Thoracic aorta (tissue), 2 donors: Measurements from ENCODE around the gene LGR4. TPM values are rescaled to one million over a fixed set of nuclear protein-coding genes. Genes with fewer than 3 reads are reported as not detected.

Experiments used
- ATAC-seq: fragments of 150-250 bp; one replicate; pipeline ENCODE4 v1.8.0; 2017; ENCODE audit warnings: low read depth; ENCODE audit not compliant: insufficient number of reproducible peaks, low FRiP score
- DNase-seq: peaks from one replicate; pipeline ENCODE4 v3.0.0-alpha.2; 2020; ENCODE audit warnings: low spot score
- H3K27ac ChIP-seq, 2 donors: fragments of 200-600 bp; sonication (generic); 1 replicate in 1 of 2; 2 replicates in 1 of 2; pipeline ENCODE4 v1.5.1; 2016; ENCODE audit warnings: mild to moderate bottlenecking in 2 of 2, moderate library complexity in 2 of 2
- H3K27me3 ChIP-seq: fragments of 200-600 bp; sonication (generic); replicated peaks from 2 replicates; pipeline ENCODE4 v1.6.0; 2016; ENCODE audit warnings: mild to moderate bottlenecking; ENCODE audit not compliant: insufficient read depth
- H3K36me3 ChIP-seq: fragments of 200-600 bp; sonication (generic); one replicate; pipeline ENCODE4 v1.5.1; 2016
- H3K4me1 ChIP-seq, 2 donors: fragments of 200-600 bp; sonication (generic); 1 replicate in 1 of 2; 2 replicates in 1 of 2; pipeline versions ENCODE4 v1.5.1 to v1.6.0; 2016; ENCODE audit warnings: low read depth in 2 of 2, mild to moderate bottlenecking in 1 of 2; ENCODE audit not compliant: control insufficient read depth in 1 of 2
- H3K4me3 ChIP-seq: fragments of 200-600 bp; sonication (generic); 2 replicates; pipeline ENCODE4 v1.5.1; 2016; ENCODE audit warnings: mild to moderate bottlenecking
- H3K9me3 ChIP-seq: fragments of 200-600 bp; sonication (generic); 2 replicates; pipeline ENCODE4 v1.5.1; 2016
- CTCF ChIP-seq: fragments of 200-600 bp; sonication (generic); IDR thresholded peaks from one replicate; pipeline ENCODE4 v1.5.1; 2019; ENCODE audit warnings: antibody characterized with exemption
- total RNA-seq, 2 donors: library from RNA; depleted of rRNA; stranded (reverse); fragments of >200 nt; gene quantifications; one replicate each; pipeline versions ENCODE4 v1.1.0 to v1.2.3, GENCODE V29; 2016

Gene LGR4
- total RNA-seq, 2 donors from 2014 or later = 26.4 to 48.6 TPM

GRCh38 chr11:27458182-27458581 lies 14.4 kb downstream of the LGR4 start:
- Histone ChIP-seq H3K9me3 (no peaks in the 10 kb centered on the region), H3K4me1 (peaks cover 3 to 43% of the 10 kb centered on the region in 2 donors)
- no peak for TF ChIP-seq CTCF

DNA sequence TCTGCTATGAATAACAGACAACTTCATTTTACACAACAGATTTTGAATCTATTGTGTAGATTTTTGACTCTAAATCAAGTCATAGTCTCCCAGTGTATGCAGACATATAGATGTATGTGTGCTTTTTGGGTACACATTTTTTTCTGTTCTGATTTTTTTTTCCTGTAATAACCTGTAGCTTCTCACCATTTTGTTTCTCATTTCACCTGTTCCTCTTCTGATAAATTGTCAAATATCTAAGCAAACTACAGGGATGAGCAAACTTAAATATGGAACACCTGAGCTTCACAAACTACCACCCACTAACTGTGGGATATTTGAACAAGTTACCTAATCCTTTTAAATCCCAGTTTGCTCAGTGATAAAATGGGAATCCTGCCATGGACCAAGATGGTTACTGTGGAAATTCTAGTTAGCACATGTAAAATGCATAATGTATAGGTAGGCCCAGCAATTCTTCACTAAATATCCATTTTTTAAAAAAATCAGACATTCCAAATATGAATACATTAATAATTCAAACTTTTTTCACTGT lies 15.7 kb downstream of the LGR4 start:
- H3K9me3 ChIP-seq = no peaks in the 10 kb centered on the region
- DNase-seq (no peak), ATAC-seq (no peak)
- peak overlapping the region in 1 of 2 donors; percentile 4 for H3K27ac ChIP-seq
- no peak for TF ChIP-seq CTCF
- no peaks in the 10 kb centered on the region for H3K36me3 ChIP-seq
- no peaks in the 10 kb centered on the region for H3K27me3 ChIP-seq
- H3K4me3 ChIP-seq = no peak overlapping the region
- peaks cover 3 to 37% of the 10 kb centered on the region in 2 donors for H3K4me1 ChIP-seq

More at GRCh38 chr11:27458182-27458581, 14.4 kb downstream of the LGR4 start:
- DNase-seq (no peak), ATAC-seq (no peak)
- no peak overlapping the region for H3K4me3 ChIP-seq
- no peak overlapping the region for H3K27ac ChIP-seq
- no peaks in the 10 kb centered on the region for H3K36me3 ChIP-seq
- H3K27me3 ChIP-seq = no peaks in the 10 kb centered on the region

GRCh38 chr11:27456140-27456794 lies 16.3 kb downstream of the LGR4 start:
- Histone ChIP-seq H3K4me3 (peak overlapping the region; percentile 25), H3K27ac (peak overlapping the region in 1 of 2 donors; percentile 4), H3K36me3 (no peaks in the 10 kb centered on the region), H3K9me3 (no peaks in the 10 kb centered on the region), H3K4me1 (peaks cover 3 to 40% of the 10 kb centered on the region in 2 donors), H3K27me3 (no peaks in the 10 kb centered on the region)
- no peak for TF ChIP-seq CTCF
- DNase-seq (no peak), ATAC-seq (no peak)

DNA sequence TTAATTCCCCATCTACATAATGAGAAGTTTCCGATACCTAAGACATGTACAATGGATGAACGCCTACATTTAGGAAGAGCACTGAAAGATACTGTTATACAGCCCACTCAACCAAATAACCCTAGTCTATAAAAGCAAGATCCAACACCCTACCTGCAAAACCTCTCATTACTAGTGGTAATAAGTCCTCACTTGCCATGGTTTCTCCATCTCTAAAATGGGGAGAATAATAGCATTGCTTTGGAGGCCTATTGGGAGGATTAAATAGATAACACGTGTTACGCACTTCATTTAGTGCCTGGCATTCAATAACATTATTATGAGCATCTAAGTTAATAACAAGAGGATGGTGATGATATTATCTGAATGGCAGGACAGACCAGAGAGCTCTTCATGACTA lies 16.9 kb downstream of the LGR4 start:
- H3K4me3 ChIP-seq = no peak overlapping the region

GRCh38 chr11:27453701-27454100 lies 18.9 kb downstream of the LGR4 start:
- no peaks in the 10 kb centered on the region for H3K9me3 ChIP-seq
- DNase-seq = no peak
- H3K4me1 ChIP-seq = peaks cover 3 to 53% of the 10 kb centered on the region in 2 donors
- H3K4me3 ChIP-seq = no peak overlapping the region
- no peaks in the 10 kb centered on the region for H3K36me3 ChIP-seq
- H3K27me3 ChIP-seq = no peaks in the 10 kb centered on the region
- no peak for TF ChIP-seq CTCF
- H3K27ac ChIP-seq = no peak overlapping the region
- no peak for ATAC-seq

More for the DNA sequence above, 16.9 kb downstream of the LGR4 start:
- DNase-seq = no peak
- TF ChIP-seq CTCF = no peak
- no peak overlapping the region for H3K27ac ChIP-seq
- H3K9me3 ChIP-seq = no peaks in the 10 kb centered on the region
- H3K27me3 ChIP-seq = no peaks in the 10 kb centered on the region
- no peaks in the 10 kb centered on the region for H3K36me3 ChIP-seq
- peaks cover 3 to 46% of the 10 kb centered on the region in 2 donors for H3K4me1 ChIP-seq
- no peak for ATAC-seq
